ENCODE measurements around the gene TRA2A.
A peak's percentile ranks its signal among the peaks of the same experiment; 100 is the strongest.
"Not testable (repeated sequence)": the region's sequence is repeated elsewhere in the genome, so short reads cannot be mapped to it uniquely, and the experiment has no call there.

The TRA2A gene

GRCh38 chr7:23491502-23491901 is 40.3 kb downstream of the TRA2A start:
- no peak for DNase-seq

DNA sequence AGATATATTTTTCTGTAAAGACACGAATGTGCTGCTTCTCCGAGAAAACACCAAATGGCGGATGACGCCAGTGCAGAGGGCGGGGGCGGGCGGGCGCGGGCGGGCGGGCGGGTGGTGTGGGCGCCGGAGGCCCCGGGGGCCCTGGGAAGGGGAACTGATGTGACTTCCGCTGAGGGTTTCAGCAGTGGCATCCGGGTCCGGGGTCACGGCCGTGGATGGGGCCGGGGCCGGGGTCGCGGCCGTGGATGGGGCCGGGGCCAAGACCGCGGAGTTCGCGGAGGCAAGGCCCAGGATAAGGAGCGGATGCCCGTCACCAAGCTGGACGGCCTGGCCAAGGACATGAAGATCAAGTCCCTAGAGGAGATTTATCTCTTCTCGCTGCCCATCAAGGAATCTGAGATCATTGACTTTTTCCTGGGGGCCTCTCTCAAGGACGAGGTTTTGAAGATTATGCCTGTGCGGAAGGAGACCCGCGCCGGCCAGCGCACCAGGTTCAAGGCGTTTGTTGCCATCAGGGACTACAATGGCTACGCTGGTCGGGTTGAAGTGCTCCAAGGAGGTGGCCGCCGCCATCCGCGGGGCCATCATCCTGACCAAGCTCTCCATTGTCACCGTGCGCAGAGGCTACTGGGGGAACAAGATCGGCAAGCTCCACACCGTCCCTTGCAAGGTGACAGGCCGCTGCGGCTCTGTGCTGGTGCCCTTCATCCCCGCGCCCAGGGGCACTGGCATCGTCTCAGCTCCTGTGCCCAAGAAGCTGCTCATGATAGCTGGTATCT is 41.2 kb downstream of the TRA2A start:
- DNase-seq, result peak; percentile 48

DNA sequence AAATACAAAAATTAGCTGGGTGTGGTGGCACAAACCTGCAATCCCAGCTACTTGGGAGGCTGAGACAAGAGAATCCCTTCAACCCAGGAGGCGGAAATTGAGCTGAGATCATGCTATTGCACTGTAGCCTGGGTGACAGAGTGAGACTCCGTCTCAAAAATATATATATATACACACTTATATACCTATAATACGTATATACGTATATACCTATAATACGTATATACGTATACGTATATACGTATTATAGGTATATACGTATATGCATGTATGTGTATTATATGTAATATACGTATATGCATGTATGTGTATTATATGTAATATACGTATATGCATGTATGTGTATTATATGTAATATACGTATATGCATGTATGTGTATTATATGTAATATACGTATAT is 43.1 kb downstream of the TRA2A start:
- not testable (repeated sequence) for DNase-seq

GRCh38 chr7:23487670-23488069 is 44.1 kb downstream of the TRA2A start:
- no peak for DNase-seq

- DNase-seq, result no peak
These were observed 45.6 kb downstream of the TRA2A start for GRCh38 chr7:23486002-23486773.

DNA sequence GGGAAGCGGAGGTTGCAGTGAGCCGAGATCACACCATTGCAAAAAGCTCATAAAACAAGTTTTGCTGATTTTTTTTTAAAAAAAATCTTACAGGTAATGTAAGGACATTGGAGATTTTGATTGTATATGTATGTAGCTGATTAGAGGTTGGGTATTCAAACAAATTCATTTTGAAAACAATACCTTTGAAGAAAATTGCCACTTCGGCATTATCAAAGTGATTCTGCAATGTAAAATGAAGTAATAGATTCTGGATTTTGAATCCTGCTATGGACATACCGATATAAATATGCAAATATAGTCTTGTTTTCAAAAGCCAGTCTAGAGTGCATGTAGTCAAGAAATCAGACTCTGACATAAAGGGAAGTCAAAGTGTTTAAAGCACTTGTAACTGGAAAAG is 49.1 kb downstream of the TRA2A start:
- DNase-seq, result no peak

DNA sequence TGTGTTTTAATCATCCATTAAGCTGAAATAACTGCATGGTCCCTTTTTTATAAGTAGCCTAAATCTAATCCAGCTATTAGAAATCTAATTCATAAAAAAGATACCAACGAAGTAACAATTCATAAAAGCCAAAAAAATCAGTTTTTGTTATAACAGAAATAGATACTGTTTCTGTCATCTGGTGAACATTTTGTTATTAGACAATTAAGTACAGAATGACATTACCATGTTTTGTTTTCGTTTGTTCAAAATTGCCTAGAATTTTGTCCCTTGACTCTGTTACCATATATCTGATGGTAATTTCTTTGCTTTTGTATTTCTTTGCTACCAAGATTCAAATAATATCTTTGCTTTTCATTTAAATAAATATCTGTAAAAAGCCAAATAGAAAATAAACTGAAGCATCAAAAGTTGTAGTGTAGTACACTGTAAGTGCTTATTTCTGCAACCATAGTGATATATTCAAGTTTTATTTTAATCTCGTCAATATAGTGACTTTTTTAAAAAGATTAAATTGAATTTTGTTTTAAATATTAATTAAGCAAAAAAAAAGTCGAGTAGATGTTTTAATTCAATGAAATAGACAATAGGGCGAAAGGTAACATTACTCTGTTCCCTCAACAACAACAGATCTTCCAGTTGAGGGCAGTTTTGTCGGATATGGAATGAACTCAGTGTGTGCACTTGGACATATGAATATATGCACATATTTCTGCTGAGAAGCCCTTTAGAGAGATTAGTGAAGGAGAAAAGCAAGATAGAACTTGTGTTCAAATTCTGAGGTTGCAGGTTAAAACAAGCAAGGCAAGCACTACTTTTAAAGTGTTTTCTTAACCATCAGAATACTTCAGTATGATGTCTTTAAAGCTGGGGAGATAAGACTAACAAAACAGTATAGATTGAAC is 53.6 kb downstream of the TRA2A start:
- DNase-seq, result no peak

GRCh38 chr7:23477157-23477499 is 54.7 kb downstream of the TRA2A start:
- no peak for DNase-seq

- DNase-seq, result no peak
These were observed 55.3 kb downstream of the TRA2A start for GRCh38 chr7:23476286-23477156.

- DNase-seq, result no peak
These were observed 56.3 kb downstream of the TRA2A start for GRCh38 chr7:23475576-23475839.

GRCh38 chr7:23474829-23475575 is 56.8 kb downstream of the TRA2A start:
- DNase-seq, result no peak

GRCh38 chr7:23474094-23474828 is 57.5 kb downstream of the TRA2A start:
- no peak for DNase-seq

DNA sequence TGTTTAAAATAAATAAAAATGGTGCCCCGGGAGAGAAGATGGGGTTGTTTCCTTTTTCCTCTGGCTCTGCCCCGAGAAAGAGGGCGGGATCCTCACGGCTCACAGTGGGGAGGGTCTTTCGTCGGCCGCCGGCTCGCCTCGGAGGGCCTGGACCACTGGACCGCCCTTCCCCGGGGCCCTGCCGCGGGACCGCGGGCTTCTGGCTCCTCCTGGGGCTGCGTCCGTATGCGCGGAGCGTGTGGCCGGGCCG is 58.0 kb downstream of the TRA2A start:
- no peak for DNase-seq

DNA sequence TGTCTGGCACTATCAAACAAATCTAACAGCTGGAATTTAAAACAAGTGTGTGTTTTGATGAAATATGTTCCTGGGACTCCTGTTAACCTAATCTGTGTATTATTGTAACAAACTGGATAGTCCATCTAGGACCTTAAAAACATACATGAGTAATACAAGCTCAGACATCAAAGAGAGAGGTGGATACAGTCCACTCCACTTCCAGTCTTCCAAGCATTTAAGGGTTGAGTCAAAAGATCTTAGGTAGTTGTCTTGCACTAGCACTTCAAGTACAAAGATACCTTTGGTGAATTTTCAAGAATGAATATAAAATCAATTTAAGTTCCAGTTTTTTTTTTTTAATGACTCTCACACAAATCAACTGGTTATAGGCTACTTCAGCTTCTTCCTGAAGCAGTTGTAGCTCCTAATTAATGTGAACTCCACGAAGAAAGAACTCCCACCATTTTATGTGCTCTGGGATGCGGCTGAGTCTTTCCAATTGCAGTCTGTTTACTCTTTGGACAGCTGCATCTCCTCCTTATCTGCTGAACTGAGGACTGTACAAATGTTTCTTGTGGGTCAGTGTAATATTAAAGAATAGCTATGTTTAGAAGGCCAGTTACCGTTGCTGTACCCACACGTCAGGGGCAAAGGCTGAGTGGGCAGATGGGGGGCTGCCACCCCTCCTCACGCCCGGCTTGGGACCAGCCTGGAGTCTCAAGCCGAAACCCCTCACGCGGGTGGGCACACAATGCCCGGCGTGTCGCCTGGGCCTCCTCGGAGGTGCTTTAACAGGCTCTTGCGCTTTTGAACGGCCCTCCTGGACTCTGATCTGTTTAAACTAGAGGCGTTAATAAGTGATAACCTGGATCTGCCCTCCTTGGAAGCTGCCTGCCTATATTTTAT is 58.6 kb downstream of the TRA2A start:
- no peak for DNase-seq

DNA sequence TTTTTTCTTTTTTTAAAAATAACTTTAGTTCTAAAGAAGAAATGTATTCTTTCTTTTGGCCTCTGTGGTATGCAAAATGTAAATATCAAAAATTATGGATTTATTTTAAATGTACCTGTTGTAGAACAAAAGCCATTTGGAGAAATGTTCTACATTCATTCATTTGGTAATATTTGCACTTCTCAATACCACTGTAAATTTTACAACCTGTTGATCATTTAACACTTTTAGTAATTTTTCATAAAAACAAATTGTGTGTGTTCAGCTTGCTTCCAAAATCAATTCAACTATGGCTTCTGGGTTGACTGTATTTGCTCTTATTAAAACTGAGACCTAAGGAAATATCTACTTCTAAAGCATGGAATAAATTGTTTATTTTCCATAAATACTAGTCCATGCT is 59.2 kb downstream of the TRA2A start:
- no peak for DNase-seq

DNA sequence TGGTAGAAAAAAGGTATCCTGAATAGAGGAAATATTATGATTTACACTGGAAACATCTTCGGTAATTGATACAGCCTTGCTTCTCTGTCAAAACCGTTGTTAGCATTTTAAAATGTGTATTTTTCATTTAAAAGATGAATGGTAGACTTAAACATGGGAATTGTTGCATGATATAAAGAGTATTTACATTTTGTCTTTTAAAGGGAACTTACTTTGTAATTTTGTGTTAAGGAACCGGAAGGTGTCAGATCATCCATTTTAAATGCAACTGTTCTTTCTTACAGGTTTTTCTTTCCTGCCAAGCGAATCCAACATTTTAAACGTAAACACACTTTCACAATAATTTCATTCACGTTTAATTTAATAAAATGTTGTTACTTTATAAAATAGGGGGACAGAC is 59.7 kb downstream of the TRA2A start:
- DNase-seq, result no peak

DNA sequence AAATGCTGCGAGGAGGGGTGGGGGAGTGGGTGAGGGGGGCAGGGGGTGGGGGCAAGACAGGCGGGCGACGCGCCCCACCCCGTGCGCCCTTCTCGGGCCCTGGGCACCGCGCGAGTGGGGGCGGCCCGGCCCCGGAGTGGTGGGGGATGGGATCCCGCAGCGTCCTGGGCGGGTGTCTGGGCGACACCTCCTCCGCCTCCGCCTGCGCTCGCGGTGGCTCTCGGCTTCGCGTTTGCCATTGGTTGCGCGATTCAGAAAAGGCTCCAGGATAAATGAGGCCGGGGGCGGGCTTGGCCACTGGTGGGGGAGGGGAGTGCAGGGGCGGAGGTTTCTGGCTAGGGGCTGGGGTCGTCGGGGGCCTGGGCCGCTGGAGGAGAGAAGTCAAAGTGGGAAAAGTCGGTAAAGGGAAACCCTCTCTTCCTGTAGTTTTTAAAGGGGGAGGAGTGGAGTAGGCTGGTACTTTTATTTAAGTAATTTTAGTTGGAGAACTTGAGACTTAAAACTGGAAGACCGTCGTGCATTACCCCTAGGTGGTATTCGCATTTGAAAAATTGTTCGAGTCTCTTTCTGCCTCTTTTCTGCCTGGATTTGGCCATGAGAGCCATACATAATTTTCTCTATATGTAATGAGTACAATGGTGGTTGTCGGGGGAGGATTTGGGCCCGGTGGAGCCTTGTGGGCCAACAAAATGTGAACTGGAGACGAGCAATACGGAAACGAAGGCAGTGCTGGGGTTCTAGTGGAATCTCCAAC is 60.5 kb downstream of the TRA2A start:
- DNase-seq, result no peak

DNA sequence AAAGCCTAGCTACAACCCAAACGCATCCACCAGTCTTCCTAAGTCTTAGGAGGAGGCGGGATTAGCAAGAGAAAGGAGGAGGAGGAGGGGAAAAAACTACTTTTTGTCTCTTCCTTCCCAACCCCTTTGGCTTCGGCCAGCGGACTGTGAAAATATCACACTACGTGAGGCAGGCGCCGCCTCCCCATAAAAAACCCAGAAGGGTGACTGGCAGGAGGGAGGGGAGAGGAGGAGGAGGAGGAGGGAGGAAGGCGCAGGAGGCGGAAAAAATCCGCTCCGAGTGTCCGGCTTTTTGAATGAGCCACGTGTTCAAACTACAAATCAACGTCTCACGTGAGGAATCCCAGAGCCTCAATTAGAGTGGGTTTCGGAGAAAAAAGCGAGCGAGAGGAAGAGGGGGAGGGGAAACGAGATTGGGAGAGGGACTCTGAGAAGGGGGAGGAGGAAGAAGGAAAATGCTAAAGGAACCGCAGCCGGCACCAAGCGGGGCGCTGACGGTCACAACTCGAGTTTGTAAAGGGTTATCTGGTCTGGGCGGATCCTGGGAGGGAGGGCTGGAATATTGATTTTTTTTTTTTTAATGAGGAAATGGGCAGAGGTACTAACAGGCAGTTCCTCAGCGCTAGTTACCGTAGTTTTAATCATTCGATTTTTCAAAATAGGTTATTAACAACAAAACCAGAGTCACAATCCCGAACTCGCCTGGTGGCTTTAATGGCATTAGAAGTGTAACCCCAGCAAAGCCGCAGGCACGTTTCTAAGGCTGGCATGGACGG is 61.3 kb downstream of the TRA2A start, which contains the start of gene IGF2BP3:
IGF2BP3 (minus strand) TSS at position 162 of the 776 bp plus-strand sequence. CDS start 381 bp downstream, outside the sequence.
- DNase-seq, result no peak

GRCh38 chr7:23469961-23470250 is 61.9 kb downstream of the TRA2A start:
- no peak for DNase-seq
